Adipocyte (in vitro differentiated cells): ENCODE measurements around the gene CDK9.
"Not testable (repeated sequence)": the region's sequence is repeated elsewhere in the genome, so short reads cannot be mapped to it uniquely, and the experiment has no call there.

Experiments used
- DNase-seq: peaks from one replicate; pipeline ENCODE4 v3.0.0-alpha.2; 2015; ENCODE audit warnings: low read depth
- H3K27me3 ChIP-seq: replicated peaks from 2 replicates; pipeline ENCODE4 v1.7.0; 2013; ENCODE audit warnings: mild to moderate bottlenecking, low read length, moderate library complexity; ENCODE audit not compliant: control insufficient read depth, insufficient read depth
- H3K36me3 ChIP-seq: 2 replicates; pipeline ENCODE4 v1.7.0; 2013; ENCODE audit warnings: low read length, mild to moderate bottlenecking, moderate library complexity; ENCODE audit not compliant: control insufficient read depth, insufficient read depth, severe bottlenecking
- H3K4me1 ChIP-seq: 2 replicates; pipeline ENCODE4 v1.7.0; 2013; ENCODE audit warnings: mild to moderate bottlenecking, low read length, moderate library complexity; ENCODE audit not compliant: control insufficient read depth, insufficient read depth
- H3K4me3 ChIP-seq: 2 replicates; pipeline ENCODE4 v1.7.0; 2013; ENCODE audit warnings: mild to moderate bottlenecking, low read length, moderate library complexity
- H3K9ac ChIP-seq: 2 replicates; pipeline ENCODE4 v1.7.0; 2013; ENCODE audit warnings: mild to moderate bottlenecking, low read length, moderate library complexity
- H3K9me3 ChIP-seq: 2 replicates; pipeline ENCODE4 v1.7.0; 2013; ENCODE audit warnings: mild to moderate bottlenecking, low read length, moderate library complexity; ENCODE audit not compliant: control insufficient read depth

The CDK9 gene

DNA sequence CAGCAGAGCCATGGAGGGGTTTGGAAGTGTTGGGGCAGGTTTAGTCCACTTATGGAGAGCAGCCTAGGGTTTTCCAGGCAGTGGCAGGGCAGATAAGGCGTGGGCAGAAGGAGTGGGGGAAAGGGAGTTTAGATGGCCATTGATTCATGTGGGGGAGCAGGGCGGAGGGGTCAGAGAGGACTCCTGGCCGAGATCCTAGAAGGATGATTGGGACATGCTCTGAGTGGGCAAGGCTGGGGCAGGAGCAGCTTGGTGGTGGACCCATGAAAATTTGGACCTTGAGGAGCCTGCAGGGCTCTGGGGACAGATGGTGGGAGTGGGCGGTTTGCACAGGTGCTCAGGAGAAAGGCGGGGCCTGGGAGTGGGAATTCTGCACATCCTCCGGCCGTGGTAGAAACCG, 32.7 kb upstream of the CDK9 start:
- H3K4me3 ChIP-seq = no peak overlapping the region

DNA sequence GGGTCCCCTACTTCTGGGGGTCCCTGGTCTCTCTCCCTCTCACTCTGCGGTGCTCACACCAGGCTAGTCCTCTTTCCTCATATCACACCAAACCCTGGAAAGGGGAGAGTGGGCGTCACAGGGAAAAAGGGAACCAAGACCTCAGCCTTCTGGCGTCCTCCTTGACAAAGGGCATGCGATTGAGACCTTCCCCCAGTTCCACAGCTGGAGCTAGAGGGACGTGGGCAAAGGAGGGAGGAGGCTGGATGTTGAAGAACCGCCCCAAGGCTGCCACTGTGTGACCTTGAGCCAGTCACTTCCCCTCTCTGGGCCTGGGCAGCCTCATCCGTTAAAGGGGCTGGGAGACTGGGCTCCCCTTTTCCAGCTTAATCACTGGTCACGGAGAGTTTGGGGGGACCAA, 32.2 kb upstream of the CDK9 start:
- no peak overlapping the region for H3K9ac ChIP-seq
- H3K4me3 ChIP-seq = no peak overlapping the region

More for the DNA sequence above, 32.7 kb upstream of the CDK9 start:
- peaks cover 47% of the 10 kb centered on the region for H3K27me3 ChIP-seq
- no peaks in the 10 kb centered on the region for H3K36me3 ChIP-seq
- no peaks in the 10 kb centered on the region for H3K4me1 ChIP-seq
- no peak for DNase-seq
- no peak overlapping the region for H3K9ac ChIP-seq
- H3K9me3 ChIP-seq = no peaks in the 10 kb centered on the region

GRCh38 chr9:127754099-127755060, 31.5 kb upstream of the CDK9 start:
- Histone ChIP-seq H3K9me3 (no peaks in the 10 kb centered on the region), H3K4me3 (no peak overlapping the region), H3K27me3 (peaks cover 47% of the 10 kb centered on the region), H3K9ac (no peak overlapping the region), H3K36me3 (no peaks in the 10 kb centered on the region), H3K4me1 (no peaks in the 10 kb centered on the region)
- DNase-seq = peak; percentile 43

More for the DNA sequence above, 32.2 kb upstream of the CDK9 start:
- no peak for DNase-seq
- Histone ChIP-seq H3K9me3 (no peaks in the 10 kb centered on the region), H3K4me1 (no peaks in the 10 kb centered on the region), H3K27me3 (peaks cover 47% of the 10 kb centered on the region), H3K36me3 (no peaks in the 10 kb centered on the region)

- Histone ChIP-seq H3K27me3 (peaks cover 46% of the 10 kb centered on the region), H3K9me3 (no peaks in the 10 kb centered on the region), H3K9ac (no peak overlapping the region), H3K4me1 (no peaks in the 10 kb centered on the region), H3K36me3 (no peaks in the 10 kb centered on the region), H3K4me3 (no peak overlapping the region)
- peak; percentile 19 for DNase-seq
Measured at GRCh38 chr9:127755061-127756060, 30.5 kb upstream of the CDK9 start.

- Histone ChIP-seq H3K27me3 (peaks cover 46% of the 10 kb centered on the region), H3K4me3 (no peak overlapping the region), H3K4me1 (no peaks in the 10 kb centered on the region), H3K9me3 (no peaks in the 10 kb centered on the region), H3K9ac (no peak overlapping the region), H3K36me3 (no peaks in the 10 kb centered on the region)
- no peak for DNase-seq
Measured at GRCh38 chr9:127756233-127756632, 29.6 kb upstream of the CDK9 start.

DNA sequence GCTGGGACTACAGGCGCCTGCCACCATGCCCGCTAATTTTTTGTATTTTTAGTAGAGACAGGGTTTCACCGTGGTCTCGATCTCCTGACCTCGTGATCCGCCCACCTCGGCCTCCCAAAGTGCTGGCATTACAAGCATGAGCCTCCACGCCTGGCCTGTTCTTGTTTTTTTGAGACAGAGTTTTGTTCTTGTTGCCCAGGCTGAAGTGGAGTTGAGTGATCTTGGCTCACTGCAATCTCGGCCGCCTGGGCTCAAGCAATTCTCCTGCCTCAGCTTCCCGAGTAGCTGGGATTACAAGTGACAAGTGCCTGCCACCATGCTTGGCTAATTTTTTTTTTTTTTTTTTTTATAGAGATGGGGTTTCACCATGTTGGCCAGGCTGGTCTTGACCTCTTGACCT, 29.1 kb upstream of the CDK9 start:
- H3K27me3 ChIP-seq = peaks cover 46% of the 10 kb centered on the region
- not testable (repeated sequence) for H3K9ac ChIP-seq, H3K36me3 ChIP-seq, H3K9me3 ChIP-seq, DNase-seq, H3K4me3 ChIP-seq, H3K4me1 ChIP-seq

DNA sequence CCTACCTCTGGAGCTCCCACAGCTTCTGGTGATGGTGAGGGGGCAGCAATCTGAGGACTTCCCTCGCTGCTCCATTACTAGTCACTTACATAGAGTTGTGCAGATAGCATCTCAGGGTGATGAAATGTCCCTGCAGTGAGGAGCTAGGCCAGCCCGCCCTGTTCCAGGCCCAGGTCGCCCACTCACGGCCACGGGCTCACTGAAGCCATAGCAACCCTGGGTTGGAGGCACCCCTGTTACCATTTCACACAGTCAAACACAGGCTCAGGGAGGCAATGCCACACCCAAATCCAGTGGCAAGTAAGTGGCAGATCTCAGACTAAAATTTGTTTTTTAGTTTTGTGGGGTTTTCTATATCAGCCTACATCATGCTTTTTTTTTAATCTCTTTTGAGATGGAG, 27.0 kb upstream of the CDK9 start:
- H3K27me3 ChIP-seq = peaks cover 37% of the 10 kb centered on the region
- H3K9me3 ChIP-seq = no peaks in the 10 kb centered on the region

DNA sequence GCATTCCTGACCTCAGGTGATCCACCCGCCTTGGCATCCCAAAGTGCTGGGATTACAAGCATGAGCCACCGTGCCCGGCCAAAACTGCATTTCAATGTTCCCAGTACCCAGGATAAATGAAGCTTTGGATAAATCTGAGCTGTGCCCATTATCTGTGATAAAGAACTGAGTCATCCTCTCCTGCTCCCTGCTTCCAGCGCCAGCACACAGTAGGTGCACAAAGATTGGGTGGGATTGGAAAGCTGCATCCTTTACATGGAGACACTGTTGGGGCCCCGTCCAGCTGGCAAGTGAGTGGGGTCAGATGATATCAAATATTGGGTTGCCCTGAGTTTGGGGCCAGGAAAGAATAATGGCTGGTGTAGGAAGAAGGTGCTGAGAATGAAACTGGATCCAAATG, 24.8 kb upstream of the CDK9 start:
- no peaks in the 10 kb centered on the region for H3K9me3 ChIP-seq
- H3K4me1 ChIP-seq = no peaks in the 10 kb centered on the region
- peaks cover 29% of the 10 kb centered on the region for H3K27me3 ChIP-seq
- no peak overlapping the region for H3K4me3 ChIP-seq
- no peak overlapping the region for H3K9ac ChIP-seq
- DNase-seq = no peak
- no peaks in the 10 kb centered on the region for H3K36me3 ChIP-seq

More for the DNA sequence above, 27.0 kb upstream of the CDK9 start:
- H3K4me3 ChIP-seq = no peak overlapping the region
- H3K36me3 ChIP-seq = no peaks in the 10 kb centered on the region
- no peaks in the 10 kb centered on the region for H3K4me1 ChIP-seq
- no peak for DNase-seq
- H3K9ac ChIP-seq = no peak overlapping the region

DNA sequence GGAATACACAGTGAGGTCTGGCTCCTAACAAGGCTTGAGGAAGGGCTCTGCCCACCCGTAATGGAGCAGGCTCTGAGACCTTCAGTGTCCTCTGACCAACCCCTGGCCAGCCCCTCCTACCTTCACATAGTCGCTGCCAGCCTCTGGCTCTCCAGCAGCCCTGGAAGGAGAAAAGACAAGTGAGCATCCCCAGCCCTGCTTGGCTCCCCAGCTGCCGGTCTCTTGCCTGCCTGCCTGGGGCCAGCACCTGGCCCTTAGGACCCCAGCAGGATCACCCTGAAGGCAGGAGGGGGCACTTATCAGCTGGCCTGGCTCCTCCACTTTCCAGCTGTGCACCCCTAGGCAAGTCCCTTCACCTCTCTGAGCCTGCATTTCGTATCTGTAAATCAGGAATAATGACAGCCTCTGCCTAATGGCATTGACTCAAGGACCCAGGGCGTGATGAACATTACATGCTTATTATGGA, 24.3 kb upstream of the CDK9 start:
- Histone ChIP-seq H3K9ac (no peak overlapping the region), H3K4me3 (no peak overlapping the region), H3K9me3 (no peaks in the 10 kb centered on the region), H3K4me1 (no peaks in the 10 kb centered on the region), H3K36me3 (no peaks in the 10 kb centered on the region), H3K27me3 (peaks cover 31% of the 10 kb centered on the region)
- DNase-seq = no peak

- H3K9me3 ChIP-seq = no peaks in the 10 kb centered on the region
- H3K36me3 ChIP-seq = no peaks in the 10 kb centered on the region
- no peak overlapping the region for H3K4me3 ChIP-seq
- no peaks in the 10 kb centered on the region for H3K4me1 ChIP-seq
- peaks cover 31% of the 10 kb centered on the region for H3K27me3 ChIP-seq
- no peak overlapping the region for H3K9ac ChIP-seq
- DNase-seq = no peak
Measured at GRCh38 chr9:127762111-127762676, 23.6 kb upstream of the CDK9 start.
